ENCODE measurements around the gene ING3. TPM values are rescaled to one million over a fixed set of nuclear protein-coding genes. Genes with fewer than 3 reads are reported as not detected.

The ING3 gene
- polyA plus RNA-seq, 1 experiment: 4.4 TPM

DNA sequence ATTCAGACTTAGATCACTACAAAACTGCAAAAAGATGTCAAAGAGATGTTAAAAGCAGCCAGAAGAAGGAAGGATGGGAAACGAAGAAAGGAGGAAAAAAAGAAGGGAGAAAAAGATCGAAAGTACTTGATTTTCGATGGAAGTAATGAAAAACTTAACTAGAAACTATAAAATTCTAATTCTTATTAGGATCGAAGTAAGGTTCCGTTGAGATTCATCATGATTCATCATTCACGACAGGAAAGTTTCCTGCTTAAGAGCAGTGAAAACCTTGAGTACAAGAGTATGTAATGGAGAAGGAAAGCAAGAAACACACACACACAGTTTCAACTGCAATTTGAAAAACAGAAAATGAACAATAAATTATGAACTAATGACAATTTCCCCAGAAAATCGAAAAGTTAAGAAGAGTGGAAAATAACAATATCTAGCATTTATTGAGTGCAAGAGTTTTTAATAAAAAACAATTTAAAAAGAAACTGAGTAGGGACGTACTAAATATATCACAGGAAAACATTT is 1.1 kb upstream of the ING3 start:
- ChIA-PET CTCF (no interaction called here), POLR2A (no interaction called here)
- no peaks in the 10 kb centered on the region for H3K36me3 ChIP-seq (ENCODE audit: control insufficient read depth, insufficient read depth, low read length)
- peaks cover 1% of the 10 kb centered on the region; the same call in 1 of the 2 replicates for H3K27me3 ChIP-seq (ENCODE audit: control insufficient read depth, insufficient read depth, low read length)
- no peak overlapping the region for H3K4me3 ChIP-seq (ENCODE audit: low read depth, low read length)
- TF ChIP-seq, protein P1, sequence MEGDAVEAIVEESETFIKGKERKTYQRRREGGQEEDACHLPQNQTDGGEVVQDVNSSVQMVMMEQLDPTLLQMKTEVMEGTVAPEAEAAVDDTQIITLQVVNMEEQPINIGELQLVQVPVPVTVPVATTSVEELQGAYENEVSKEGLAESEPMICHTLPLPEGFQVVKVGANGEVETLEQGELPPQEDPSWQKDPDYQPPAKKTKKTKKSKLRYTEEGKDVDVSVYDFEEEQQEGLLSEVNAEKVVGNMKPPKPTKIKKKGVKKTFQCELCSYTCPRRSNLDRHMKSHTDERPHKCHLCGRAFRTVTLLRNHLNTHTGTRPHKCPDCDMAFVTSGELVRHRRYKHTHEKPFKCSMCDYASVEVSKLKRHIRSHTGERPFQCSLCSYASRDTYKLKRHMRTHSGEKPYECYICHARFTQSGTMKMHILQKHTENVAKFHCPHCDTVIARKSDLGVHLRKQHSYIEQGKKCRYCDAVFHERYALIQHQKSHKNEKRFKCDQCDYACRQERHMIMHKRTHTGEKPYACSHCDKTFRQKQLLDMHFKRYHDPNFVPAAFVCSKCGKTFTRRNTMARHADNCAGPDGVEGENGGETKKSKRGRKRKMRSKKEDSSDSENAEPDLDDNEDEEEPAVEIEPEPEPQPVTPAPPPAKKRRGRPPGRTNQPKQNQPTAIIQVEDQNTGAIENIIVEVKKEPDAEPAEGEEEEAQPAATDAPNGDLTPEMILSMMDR (IDR thresholded peaks at IDR 0.05; ENCODE audit: insufficient read depth, low read depth, low read length): no peak
- no peak for DNase-seq (ENCODE audit: low read depth)

DNA sequence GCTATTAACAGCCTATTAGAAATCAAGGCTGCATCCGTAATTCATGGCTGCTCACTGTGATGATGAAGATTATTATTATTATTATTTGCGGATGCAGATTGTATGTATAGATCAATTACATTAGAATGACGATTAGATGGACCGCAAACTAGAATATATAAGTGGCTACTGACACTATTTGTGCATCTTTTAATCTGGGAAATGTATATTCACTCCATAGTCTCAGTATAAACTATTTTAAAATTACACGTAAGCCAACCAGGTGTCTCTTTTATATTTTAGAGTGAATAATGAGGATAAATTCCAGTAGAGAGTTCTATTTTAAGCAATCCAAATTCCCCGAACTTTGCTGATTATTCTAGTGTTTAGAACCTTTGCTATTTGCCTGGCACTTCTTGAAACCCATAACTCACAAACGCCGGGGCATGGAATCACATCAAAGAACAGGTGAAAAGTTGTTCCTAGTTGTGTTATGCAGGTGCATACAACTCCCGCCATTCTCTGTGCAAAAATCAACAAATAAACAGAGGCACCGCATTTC is 509 bp upstream of the ING3 start:
- Histone ChIP-seq H3K4me3 (ENCODE audit: low read depth, low read length) (peak overlapping the region; percentile 37), H3K27me3 (ENCODE audit: control insufficient read depth, insufficient read depth, low read length) (peaks cover 1% of the 10 kb centered on the region; the same call in 1 of the 2 replicates), H3K36me3 (ENCODE audit: control insufficient read depth, insufficient read depth, low read length) (no peaks in the 10 kb centered on the region)
- POLR2A ChIA-PET: interaction anchor here (0.6 kb wide), 6 partner anchors 10 to 609 kb away, joined by 5 to 10 read pairs (median 8); no protein-coding TSS in a partner anchor
- CTCF ChIA-PET: interaction anchor here (1.1 to 1.2 kb wide), 2 partner anchors 30 to 37 kb away, joined by 3 read pairs; no protein-coding TSS in a partner anchor
- TF ChIP-seq, protein P1 (IDR thresholded peaks at IDR 0.05; ENCODE audit: insufficient read depth, low read depth, low read length): no peak
- DNase-seq (ENCODE audit: low read depth): no peak

DNA sequence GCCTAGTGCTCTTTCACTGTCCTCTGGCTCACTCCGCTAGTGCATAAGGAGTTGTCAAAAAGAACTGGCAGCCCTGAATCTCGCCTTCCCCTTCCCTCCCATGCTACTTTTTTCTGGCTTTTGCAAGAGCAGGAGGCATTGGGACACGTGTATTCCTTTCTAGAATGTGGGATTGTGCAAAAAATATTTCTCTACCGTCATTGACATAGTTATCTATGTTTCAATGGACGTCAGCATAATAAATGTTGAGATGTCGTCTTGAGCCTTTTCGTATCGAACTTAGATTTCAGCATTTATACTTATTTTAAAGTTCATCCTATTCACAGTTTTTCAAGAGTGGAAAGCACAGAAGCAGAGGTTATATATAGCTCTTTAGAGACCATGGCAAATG is 727 bp downstream of the ING3 start:
- ChIA-PET POLR2A (no interaction called here), CTCF (interaction anchor here (1.0 to 1.2 kb wide), 5 partner anchors 31 to 145 kb away, joined by 3 read pairs; no protein-coding TSS in a partner anchor)
- H3K27me3 ChIP-seq (ENCODE audit: control insufficient read depth, insufficient read depth, low read length): peaks cover under 1% of the 10 kb centered on the region; the same call in 1 of the 2 replicates
- TF ChIP-seq, protein P1 (IDR thresholded peaks at IDR 0.05; ENCODE audit: insufficient read depth, low read depth, low read length): no peak
- no peak for DNase-seq (ENCODE audit: low read depth)
- no peaks in the 10 kb centered on the region for H3K36me3 ChIP-seq (ENCODE audit: control insufficient read depth, insufficient read depth, low read length)
- peak overlapping the region; percentile 51 for H3K4me3 ChIP-seq (ENCODE audit: low read depth, low read length)

DNA sequence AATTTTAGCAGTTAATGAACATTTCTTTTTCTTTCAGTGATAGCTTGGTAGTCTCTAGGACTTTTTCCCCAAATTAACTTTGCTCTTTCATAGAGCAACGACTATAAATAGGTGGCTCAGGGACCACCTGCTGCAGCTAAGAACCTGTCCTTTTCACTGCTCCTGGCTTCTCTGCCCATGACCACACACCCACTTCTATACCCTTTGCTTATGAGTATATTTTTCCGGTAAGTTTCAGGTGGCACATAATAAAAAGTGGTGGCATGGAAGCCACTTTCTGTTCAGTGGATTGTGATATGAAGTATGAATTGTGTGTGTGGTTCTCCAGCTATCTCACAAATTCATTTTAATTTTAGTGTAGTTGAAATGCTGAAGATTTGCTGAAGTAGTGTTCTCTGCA is 1.2 kb downstream of the ING3 start:
- ChIA-PET POLR2A (no interaction called here), CTCF (interaction anchor here (1.1 to 1.2 kb wide), 2 partner anchors 133 to 146 kb away, joined by 3 read pairs; no protein-coding TSS in a partner anchor)
- TF ChIP-seq, protein P1 (IDR thresholded peaks at IDR 0.05; ENCODE audit: insufficient read depth, low read depth, low read length): no peak
- no peaks in the 10 kb centered on the region for H3K36me3 ChIP-seq (ENCODE audit: control insufficient read depth, insufficient read depth, low read length)
- peak overlapping the region; percentile 5 for H3K4me3 ChIP-seq (ENCODE audit: low read depth, low read length)
- no peaks in the 10 kb centered on the region; the same call in 1 of the 2 replicates for H3K27me3 ChIP-seq (ENCODE audit: control insufficient read depth, insufficient read depth, low read length)
- no peak for DNase-seq (ENCODE audit: low read depth)

DNA sequence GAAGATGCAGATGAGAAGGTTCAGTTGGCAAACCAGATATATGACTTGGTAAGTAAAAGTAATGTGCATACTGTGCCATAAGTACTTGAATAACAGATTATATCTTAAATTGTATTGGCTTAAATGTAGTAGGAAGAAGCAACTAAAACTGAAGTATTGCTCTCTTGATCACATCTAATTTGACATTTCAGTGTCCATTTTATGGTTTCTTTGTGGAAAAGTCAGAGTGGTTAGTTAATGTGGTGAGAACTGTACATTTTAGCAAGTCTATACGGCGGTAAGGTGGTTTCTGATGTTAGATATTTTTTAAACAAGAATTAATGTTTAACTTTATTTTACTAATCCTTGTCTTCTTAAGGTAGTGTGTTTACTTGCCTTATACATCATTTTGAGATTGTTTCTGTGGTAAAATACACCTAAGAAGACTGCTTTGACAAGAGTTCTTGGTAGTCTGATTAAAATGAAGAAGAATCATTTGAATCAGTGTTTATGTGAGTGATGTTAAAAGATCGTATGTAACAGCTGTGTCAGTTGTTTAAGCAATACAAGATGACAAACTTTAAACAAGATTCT is 5.1 kb downstream of the ING3 start:
- Histone ChIP-seq H3K36me3 (ENCODE audit: control insufficient read depth, insufficient read depth, low read length) (no peaks in the 10 kb centered on the region), H3K4me3 (ENCODE audit: low read depth, low read length) (no peak overlapping the region), H3K27me3 (ENCODE audit: control insufficient read depth, insufficient read depth, low read length) (no peaks in the 10 kb centered on the region)
- ChIA-PET CTCF (no interaction called here), POLR2A (no interaction called here)
- TF ChIP-seq, protein P1 (IDR thresholded peaks at IDR 0.05; ENCODE audit: insufficient read depth, low read depth, low read length): no peak
- no peak for DNase-seq (ENCODE audit: low read depth)
